Measurements from ENCODE around the gene IFNAR2.

The IFNAR2 gene

GRCh38 chr21:33246506-33246905, 16.8 kb downstream of the IFNAR2 start:
- TF ChIP-seq TAF1 (IDR thresholded peaks at IDR 0.05; ENCODE audit: borderline replicate concordance, insufficient read depth, low read length) = no peak
- TF ChIP-seq, protein P1, sequence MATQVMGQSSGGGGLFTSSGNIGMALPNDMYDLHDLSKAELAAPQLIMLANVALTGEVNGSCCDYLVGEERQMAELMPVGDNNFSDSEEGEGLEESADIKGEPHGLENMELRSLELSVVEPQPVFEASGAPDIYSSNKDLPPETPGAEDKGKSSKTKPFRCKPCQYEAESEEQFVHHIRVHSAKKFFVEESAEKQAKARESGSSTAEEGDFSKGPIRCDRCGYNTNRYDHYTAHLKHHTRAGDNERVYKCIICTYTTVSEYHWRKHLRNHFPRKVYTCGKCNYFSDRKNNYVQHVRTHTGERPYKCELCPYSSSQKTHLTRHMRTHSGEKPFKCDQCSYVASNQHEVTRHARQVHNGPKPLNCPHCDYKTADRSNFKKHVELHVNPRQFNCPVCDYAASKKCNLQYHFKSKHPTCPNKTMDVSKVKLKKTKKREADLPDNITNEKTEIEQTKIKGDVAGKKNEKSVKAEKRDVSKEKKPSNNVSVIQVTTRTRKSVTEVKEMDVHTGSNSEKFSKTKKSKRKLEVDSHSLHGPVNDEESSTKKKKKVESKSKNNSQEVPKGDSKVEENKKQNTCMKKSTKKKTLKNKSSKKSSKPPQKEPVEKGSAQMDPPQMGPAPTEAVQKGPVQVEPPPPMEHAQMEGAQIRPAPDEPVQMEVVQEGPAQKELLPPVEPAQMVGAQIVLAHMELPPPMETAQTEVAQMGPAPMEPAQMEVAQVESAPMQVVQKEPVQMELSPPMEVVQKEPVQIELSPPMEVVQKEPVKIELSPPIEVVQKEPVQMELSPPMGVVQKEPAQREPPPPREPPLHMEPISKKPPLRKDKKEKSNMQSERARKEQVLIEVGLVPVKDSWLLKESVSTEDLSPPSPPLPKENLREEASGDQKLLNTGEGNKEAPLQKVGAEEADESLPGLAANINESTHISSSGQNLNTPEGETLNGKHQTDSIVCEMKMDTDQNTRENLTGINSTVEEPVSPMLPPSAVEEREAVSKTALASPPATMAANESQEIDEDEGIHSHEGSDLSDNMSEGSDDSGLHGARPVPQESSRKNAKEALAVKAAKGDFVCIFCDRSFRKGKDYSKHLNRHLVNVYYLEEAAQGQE (IDR thresholded peaks at IDR 0.05; ENCODE audit: insufficient read depth in 1 of 2, low read depth in 2 of 2, low read length in 2 of 2) = no peak

GRCh38 chr21:33246963-33247362, 17.2 kb downstream of the IFNAR2 start:
- no peak for TF ChIP-seq FOXP2 (optimal IDR thresholded peaks at IDR 0.05; ENCODE audit: borderline replicate concordance, extremely low read depth, extremely low read length, insufficient read depth)
- no peak for TF ChIP-seq SIN3A (IDR thresholded peaks at IDR 0.05; ENCODE audit: borderline replicate concordance, insufficient read depth, low read length)
- no peak for TF ChIP-seq POLR2AphosphoS5 (IDR thresholded peaks at IDR 0.05; ENCODE audit: low read depth, low read length)
- TF ChIP-seq, protein P1 (IDR thresholded peaks at IDR 0.05; ENCODE audit: insufficient read depth in 1 of 2, low read depth in 2 of 2, low read length in 2 of 2) = no peak
- no peak for TF ChIP-seq TAF1 (IDR thresholded peaks at IDR 0.05; ENCODE audit: borderline replicate concordance, insufficient read depth, low read length)

DNA sequence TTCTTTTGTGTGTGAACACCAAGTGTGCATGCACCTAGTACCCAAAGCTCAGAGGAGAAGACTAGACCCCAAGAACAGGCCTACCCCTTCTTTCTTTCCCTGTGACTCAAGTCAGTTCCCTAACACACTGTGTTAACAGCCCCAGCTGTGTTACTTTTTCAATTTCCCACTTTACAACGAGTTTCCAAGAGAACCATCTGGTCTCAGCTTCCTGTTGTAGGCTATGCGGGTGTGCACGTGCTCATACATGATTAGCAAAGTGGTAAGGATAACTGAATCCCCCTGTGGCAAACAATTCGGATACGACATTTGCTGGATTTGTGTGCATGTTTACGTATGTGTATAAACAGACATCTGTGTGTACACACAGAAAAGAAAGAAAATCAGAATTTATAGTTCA, 17.9 kb downstream of the IFNAR2 start:
- TF ChIP-seq SIN3A (IDR thresholded peaks at IDR 0.05; ENCODE audit: borderline replicate concordance, insufficient read depth, low read length) (no peak), POLR2AphosphoS5 (IDR thresholded peaks at IDR 0.05; ENCODE audit: low read depth, low read length) (no peak), TAF1 (IDR thresholded peaks at IDR 0.05; ENCODE audit: borderline replicate concordance, insufficient read depth, low read length) (no peak), FOXP2 (optimal IDR thresholded peaks at IDR 0.05; ENCODE audit: borderline replicate concordance, extremely low read depth, extremely low read length, insufficient read depth) (no peak)
- TF ChIP-seq, protein P1 (IDR thresholded peaks at IDR 0.05; ENCODE audit: insufficient read depth in 1 of 2, low read depth in 2 of 2, low read length in 2 of 2) = no peak

DNA sequence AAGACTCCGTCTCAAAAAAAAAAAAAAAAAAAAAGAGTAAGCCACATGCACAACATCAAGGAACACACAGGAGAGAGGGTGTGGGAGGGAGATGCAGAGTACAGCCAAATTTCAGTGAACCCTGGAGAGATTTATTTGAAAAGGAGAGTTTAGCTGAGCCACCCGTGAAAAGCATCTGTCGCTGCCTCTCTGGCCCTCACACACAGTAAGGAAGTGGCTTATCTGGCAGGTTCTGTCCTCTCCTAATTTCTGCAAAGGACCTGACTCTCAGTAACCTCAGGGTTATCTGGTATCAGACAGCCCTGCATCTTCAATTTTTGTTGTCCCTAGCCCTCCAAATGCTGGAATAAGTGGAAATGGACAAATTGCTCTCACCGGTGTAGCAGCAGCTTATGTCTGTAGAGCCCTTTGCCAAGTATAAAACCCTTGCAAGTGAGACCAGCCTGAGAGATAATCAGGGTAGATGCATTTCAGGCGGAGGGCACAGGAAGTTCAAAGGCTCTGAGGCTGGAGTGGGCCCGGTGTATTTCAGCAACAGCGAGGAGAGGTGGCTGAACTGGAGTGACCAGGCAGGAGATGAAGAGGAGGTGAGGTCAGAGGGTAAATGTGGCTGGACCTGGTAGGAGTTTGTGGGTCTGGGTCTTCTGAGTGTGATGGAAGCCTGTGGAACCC, 19.7 kb downstream of the IFNAR2 start:
- TF ChIP-seq FOXP2 (optimal IDR thresholded peaks at IDR 0.05; ENCODE audit: borderline replicate concordance, extremely low read depth, extremely low read length, insufficient read depth) (no peak), POLR2AphosphoS5 (IDR thresholded peaks at IDR 0.05; ENCODE audit: low read depth, low read length) (no peak), TAF1 (IDR thresholded peaks at IDR 0.05; ENCODE audit: borderline replicate concordance, insufficient read depth, low read length) (no peak), SIN3A (IDR thresholded peaks at IDR 0.05; ENCODE audit: borderline replicate concordance, insufficient read depth, low read length) (no peak)
- TF ChIP-seq, protein P1 (IDR thresholded peaks at IDR 0.05; ENCODE audit: insufficient read depth in 1 of 2, low read depth in 2 of 2, low read length in 2 of 2) = no peak

GRCh38 chr21:33251119-33251518, 21.4 kb downstream of the IFNAR2 start:
- TF ChIP-seq FOXP2 (optimal IDR thresholded peaks at IDR 0.05; ENCODE audit: borderline replicate concordance, extremely low read depth, extremely low read length, insufficient read depth) = no peak
- TF ChIP-seq SIN3A (IDR thresholded peaks at IDR 0.05; ENCODE audit: borderline replicate concordance, insufficient read depth, low read length) = no peak
- TF ChIP-seq TAF1 (IDR thresholded peaks at IDR 0.05; ENCODE audit: borderline replicate concordance, insufficient read depth, low read length) = no peak
- TF ChIP-seq POLR2AphosphoS5 (IDR thresholded peaks at IDR 0.05; ENCODE audit: low read depth, low read length) = no peak
- TF ChIP-seq, protein P1 (IDR thresholded peaks at IDR 0.05; ENCODE audit: insufficient read depth in 1 of 2, low read depth in 2 of 2, low read length in 2 of 2) = no peak
